Activated gamma-delta T cell treated with Interleukin-2 at 50 U/mL for 16 hours (primary cell): ENCODE measurements around the gene VPS13D.
"Not testable (repeated sequence)": the region's sequence is repeated elsewhere in the genome, so short reads cannot be mapped to it uniquely, and the experiment has no call there.

Source experiments
- DNase-seq: peaks from one replicate; pipeline ENCODE4 v3.0.0-alpha.2; 2020

VPS13D gene

GRCh38 chr1:12456979-12457378, 227.1 kb downstream of the VPS13D start:
- no peak for DNase-seq

DNA sequence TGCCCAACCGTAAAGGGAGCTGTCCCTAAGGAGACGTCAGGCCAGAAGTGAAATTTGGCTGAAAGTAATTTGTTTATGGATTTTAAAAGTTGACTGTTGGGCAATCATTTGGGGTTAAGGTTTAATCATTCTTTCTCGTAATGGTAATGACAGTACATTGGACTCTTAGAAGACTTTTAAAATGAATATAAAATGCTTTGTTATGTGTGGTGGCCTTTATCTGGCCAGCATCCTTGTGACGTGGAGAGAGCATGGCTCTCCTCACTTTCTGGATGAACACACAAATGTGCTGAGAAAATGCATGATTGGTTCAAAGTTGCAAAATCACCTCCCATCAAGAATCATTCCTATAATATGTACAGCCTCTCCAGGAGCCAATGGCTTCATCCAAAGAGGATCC, 227.9 kb downstream of the VPS13D start:
- no peak for DNase-seq

DNA sequence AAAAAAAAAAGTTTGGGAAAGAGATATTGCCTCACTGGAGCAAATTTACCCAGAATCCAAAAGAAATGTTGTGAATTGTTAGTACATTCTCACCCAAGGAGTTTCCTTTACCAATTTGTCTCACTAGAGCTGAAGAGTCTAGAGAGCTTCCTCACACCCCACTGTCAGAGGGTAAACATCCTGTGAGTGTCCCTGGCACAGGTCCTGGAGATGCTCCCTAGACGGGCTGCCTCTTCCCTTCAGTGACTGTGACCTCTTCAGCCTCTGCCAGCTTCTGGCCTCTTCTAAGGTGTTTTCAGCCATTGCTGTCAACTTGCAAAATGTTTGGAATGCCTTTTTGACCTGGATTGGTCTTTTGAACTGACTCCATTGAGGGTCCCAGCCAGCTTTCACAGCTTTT, 228.7 kb downstream of the VPS13D start:
- DNase-seq, result no peak

DNA sequence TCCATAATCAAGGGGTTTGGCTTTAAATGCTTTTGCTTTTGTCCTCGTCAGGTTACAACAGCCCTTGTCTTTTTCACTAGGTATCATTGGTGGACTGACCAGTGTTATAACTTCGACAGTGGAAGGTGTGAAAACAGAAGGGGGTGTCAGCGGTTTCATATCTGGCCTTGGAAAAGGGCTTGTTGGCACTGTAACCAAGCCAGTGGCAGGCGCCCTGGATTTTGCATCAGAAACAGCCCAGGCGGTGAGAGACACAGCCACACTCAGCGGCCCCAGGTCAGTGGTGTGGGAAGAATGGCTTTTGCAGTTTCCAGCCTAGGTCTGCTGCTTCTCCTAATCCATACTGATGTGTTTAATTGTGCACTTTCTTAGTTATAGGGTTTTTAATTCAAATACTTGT, 230.3 kb downstream of the VPS13D start:
- no peak for DNase-seq

- DNase-seq, result no peak
Measured at GRCh38 chr1:12460911-12461621, 231.2 kb downstream of the VPS13D start.

DNA sequence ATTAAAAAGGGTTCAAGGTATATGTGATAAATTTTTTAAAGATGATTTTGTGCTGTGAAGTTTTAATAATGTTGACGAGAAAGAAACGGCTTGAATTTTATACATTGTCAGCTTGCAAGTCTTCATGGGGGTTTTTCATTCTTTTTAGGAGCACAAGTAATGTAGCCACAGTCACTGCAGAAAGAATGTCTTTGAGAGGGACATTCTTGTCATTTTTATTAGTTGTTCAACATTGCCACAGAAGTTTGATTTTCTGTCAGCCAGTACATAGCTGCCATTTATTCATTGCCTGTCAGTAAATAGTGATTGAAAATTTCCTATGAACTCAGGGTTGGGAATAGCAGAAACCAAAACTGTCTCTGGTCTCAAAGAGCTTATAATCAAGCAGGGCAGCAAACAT, 231.9 kb downstream of the VPS13D start:
- no peak for DNase-seq

GRCh38 chr1:12462586-12462985, 232.8 kb downstream of the VPS13D start:
- no peak for DNase-seq

DNA sequence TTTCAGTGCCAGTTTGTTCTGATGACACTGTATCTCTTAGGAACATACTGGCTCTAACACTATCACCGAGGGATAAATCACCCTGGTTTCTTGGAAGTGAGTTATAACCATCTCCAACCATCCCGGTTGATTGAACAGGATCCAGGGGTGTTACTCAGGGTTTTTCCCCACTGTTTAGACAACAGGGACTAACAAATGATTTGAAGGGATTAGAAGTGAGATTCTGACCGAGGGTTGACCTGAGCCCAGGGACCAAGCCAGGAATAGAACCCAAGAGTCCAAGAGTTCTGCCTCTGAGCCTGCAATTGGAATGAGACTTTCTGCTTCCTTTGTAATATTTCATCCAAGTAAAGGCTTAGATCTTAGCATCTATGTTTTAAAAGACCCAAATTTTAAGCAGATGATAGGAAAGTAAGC, 234.2 kb downstream of the VPS13D start:
- DNase-seq, result no peak

GRCh38 chr1:12464598-12465056, 234.8 kb downstream of the VPS13D start:
- no peak for DNase-seq

GRCh38 chr1:12465126-12465525, 235.3 kb downstream of the VPS13D start:
- DNase-seq, result no peak

DNA sequence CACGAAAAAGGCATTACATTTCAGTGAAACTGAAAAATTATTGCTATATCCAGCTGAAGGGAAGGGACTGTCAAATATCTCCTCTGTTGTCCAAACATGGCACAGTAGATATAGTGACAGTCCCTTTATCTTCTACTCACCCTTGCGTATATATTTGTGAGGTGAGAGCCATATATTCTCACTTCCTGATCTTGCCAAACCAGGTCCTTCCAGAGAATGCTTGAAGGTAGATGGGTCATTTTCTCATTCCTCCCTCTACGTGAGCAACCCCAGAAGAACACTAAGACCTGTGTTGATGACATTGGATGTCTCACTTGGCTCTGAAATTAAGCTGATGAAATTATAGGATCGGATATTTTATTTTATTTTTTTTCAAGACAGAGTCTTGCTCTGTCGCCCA, 237.0 kb downstream of the VPS13D start:
- DNase-seq, result no peak

GRCh38 chr1:12467570-12468286, 237.9 kb downstream of the VPS13D start:
- DNase-seq, result no peak

DNA sequence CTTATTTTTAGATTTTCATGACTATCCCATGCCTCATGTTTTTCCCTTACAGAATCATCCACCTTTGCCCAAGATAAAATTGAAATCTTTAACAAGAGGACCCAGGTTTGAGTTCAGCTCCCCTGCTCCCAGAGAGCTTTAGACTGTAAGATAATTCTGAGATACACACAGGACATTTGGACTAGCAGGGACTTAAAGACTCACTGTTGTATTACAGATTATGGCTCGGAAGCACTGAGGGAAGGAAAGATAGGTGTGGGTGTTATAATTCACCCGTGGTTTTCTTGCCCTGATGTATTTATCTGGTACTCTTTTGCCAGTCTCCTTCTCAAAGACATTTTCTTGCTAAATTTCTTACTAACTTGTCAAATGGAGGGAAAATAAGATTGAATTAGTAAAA, 238.5 kb downstream of the VPS13D start:
- no peak for DNase-seq

- DNase-seq, result no peak
Measured at GRCh38 chr1:12469493-12469892, 239.7 kb downstream of the VPS13D start.

DNA sequence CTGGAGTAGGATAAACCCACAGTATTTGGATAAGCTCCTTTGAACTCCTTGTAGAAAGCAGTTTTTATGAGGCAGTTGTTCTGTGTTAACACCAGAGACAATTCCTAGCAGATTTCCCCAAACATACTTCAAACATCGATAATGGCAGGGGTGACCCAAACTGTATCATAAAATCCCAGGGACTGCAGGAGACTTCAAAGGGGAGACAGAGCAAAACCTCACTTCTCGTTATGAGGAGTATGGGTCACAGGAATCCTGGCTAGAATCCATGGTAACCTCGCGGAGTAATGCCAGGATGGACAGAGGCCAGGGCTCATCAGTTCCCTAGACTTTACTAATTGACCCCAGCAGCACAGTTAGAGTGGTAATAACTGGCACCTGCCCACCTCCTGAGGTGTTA, 240.2 kb downstream of the VPS13D start:
- no peak for DNase-seq

- not testable (repeated sequence) for DNase-seq
Measured at GRCh38 chr1:12470916-12471315, 241.1 kb downstream of the VPS13D start.

DNA sequence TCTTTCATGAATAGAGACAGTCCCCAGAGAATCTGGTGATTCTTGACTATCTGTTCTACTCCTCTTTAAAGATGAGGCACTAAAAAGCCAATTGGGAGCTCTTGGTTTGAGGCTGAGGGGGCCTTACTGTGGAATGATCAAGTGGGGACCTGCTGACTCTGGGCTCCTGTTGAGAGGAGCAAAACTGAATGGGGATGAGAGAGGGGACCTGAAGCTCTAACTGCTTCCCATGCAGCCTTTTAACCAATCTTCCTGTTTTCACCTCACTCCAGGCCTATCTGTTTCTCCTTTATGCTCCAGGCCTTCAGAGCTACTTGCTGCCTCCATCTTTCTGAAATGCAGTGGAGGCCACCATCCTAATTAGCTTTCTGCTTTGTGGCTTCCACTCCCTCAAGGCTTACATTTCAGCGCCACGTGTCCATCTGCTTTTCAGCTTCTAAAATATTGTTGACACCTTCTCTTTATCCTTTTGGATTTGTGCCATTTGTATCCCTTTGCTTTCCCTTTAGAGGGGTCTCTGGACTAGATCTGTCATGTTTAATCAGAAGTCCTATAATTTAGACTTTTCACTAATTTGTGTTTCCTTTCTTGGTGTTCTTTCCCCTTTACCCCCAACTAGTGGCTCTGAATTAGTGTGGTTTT, 242.4 kb downstream of the VPS13D start:
- no peak for DNase-seq

DNA sequence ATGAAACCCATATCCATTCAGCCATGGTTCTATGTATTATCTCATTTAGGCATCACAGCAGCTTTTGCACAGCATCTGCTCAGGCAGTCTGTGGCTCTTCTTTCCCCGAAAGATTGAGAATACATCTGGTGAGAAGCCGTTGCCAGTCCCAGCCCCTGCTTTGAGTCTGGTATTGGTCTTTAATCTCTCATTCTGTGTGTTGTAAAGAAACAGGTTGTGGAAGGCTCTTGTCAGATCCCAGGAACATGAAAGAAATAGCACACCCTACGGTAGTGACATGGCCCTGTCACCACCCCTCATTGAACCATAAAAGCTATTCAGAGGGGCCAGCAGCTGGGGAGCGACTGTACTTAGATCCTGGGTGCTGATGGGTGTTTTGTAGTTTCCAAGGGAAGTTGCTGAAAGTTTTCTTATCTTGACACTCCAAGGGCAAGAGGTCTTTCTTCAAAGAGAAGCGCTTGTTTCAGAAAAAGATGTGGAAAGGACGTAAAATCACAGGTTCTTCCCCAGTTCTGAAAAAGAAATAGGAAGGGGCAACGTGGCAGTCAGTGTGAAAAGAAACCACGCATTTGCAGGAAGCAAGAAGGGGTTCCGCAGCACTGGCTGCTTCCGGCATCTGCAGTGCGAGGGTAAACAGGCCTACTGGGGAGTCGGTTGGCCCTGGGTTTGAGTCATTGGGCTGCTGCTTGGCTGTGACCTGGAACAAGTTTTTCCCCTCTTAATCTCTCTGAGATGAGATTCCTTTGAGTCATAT, 243.1 kb downstream of the VPS13D start:
- peak; percentile 56 for DNase-seq

GRCh38 chr1:12473596-12474362, 243.9 kb downstream of the VPS13D start:
- DNase-seq, result no peak

DNA sequence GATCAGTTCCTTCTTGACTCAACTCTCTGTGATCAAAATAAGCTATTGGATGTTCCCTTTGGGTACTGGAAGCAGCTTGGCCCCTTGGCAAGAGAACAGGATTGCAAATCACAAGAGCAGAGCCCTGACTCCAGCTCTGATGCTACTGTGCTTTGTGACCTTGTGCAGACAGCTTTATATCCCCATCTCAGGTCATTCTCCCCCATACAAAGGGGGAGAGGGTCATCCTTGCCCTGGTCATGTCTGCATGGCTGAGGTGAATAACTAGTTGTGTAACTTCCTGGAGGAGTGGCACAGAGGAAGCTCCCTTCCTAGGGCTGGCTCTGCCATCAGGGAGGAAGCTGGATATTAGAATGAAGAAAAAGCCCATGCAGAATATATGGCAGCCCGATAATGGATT, 245.3 kb downstream of the VPS13D start:
- no peak for DNase-seq

DNA sequence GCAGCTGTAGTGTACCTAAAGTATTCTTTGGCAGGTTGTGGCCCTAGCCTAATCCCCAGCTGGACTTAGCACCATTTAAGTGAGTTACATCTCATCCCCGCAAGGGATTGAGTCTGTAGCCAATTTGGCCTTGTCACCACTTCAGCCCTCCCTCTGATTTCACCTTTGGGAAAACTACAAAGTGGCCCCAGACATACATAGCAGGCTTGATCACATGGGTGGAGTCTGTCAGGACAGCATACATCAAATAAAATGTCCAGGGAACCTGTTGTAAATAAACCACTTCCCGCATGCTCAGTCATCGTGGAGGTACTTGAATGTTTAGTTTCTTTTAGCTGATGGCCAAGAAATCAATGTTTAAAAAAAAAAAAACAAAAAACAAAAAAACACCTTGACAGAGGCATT, 245.7 kb downstream of the VPS13D start:
- no peak for DNase-seq

GRCh38 chr1:12475947-12476346, 246.1 kb downstream of the VPS13D start:
- DNase-seq, result no peak

GRCh38 chr1:12477314-12477713, 247.5 kb downstream of the VPS13D start:
- no peak for DNase-seq
